ENCODE results near the gene CRAT. TPM values are rescaled to one million over a fixed set of nuclear protein-coding genes. Genes with fewer than 3 reads are reported as not detected.

CRAT gene
- 10 to 100 TPM; 10.9 to 11.3 TPM for total RNA-seq
- 10 to 100 TPM; 10.7 to 15.5 (median 11.9) TPM for polyA plus RNA-seq
- 6.0 to 25.6 (median 11.0) reads per million in 6 experiments for total RNA-seq

- H3K9me3 Mint-ChIP-seq: no peaks in the 10 kb centered on the region
- H3K27me3 Mint-ChIP-seq: no peaks in the 10 kb centered on the region
- peaks cover 14 to 43% (median 41%) of the 10 kb centered on the region in 4 donors for H3K4me1 Mint-ChIP-seq
- POLR2A ChIA-PET: interaction anchor here (1.0 to 2.2 kb wide), 6 partner anchors 14 to 83 kb away, joined by 3 to 8 read pairs (median 4); partner anchors contain the start of genes DOLPP1 and SH3GLB2
- peak within 1 kb of the TSS; percentile 86 to 97 (median 92) for H3K4me3 Mint-ChIP-seq
- ATAC-seq (peak; percentile 88), DNase-seq (peak; percentile 86 to 99 (median 92))
- H3K36me3 Mint-ChIP-seq: peaks cover 0 to 2% (median 0%) of the 10 kb centered on the region in 3 donors
- peak within 1 kb of the TSS; percentile 43 to 98 (median 94) for H3K27ac Mint-ChIP-seq
Measured at GRCh38 chr9:129110740-129111527, at the start of gene CRAT, which contains the start of gene PTPA. CRAT (minus strand) TSS chr9:129110793; CDS start chr9:129110509, 284 bp downstream. PTPA (plus strand) TSS chr9:129111415; CDS start chr9:129111601, 186 bp downstream.

GRCh38 chr9:129156163-129156562, 45.6 kb upstream of the CRAT start:
- Mint-ChIP-seq H3K27me3 (no peaks in the 10 kb centered on the region), H3K4me1 (peaks cover 0 to 5% (median 0%) of the 10 kb centered on the region in 4 donors), H3K4me3 (no peak overlapping the region), H3K9me3 (no peaks in the 10 kb centered on the region), H3K36me3 (peaks cover 0 to 5% (median 2%) of the 10 kb centered on the region in 3 donors), H3K27ac (no peak overlapping the region)
- DNase-seq (no peak), ATAC-seq (no peak)
- POLR2A ChIA-PET: no interaction called here

DNA sequence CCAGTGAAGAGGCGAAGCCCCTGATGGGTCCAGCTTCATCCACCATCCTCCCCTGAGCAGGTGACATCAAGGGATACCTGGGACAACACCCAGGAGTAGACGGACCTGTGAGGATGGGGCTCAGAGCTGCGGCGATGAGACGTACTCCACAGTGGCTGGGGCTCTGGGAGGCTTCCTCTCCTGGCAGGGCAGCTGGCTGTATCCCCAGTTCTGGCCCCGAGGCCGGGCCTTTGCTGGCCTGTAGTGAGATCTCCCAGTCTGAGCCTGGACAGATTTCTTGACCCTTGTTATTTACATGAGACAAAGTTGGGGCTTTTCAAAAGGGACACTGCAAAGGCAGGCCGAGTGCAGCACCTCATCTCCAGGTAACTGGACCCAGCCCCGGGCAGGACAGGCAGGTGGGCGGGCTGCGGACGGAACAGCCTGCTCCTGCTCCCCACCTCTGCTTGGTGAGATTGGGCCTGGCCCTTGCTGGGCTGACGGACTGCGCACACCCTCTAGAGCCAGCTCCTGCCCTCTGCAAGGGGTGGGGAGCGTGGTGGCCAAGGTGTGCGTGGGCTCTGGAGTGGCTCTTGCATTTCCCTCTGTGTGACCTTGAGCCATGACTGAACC, 44.4 kb upstream of the CRAT start:
- DNase-seq: no peak
- POLR2A ChIA-PET: no interaction called here
- Mint-ChIP-seq H3K27me3 (no peaks in the 10 kb centered on the region), H3K36me3 (peaks cover 0 to 8% (median 3%) of the 10 kb centered on the region in 3 donors), H3K4me3 (no peak overlapping the region), H3K9me3 (no peaks in the 10 kb centered on the region), H3K4me1 (peaks cover 0 to 5% (median 0%) of the 10 kb centered on the region in 4 donors), H3K27ac (no peak overlapping the region)
- ATAC-seq: no peak

DNA sequence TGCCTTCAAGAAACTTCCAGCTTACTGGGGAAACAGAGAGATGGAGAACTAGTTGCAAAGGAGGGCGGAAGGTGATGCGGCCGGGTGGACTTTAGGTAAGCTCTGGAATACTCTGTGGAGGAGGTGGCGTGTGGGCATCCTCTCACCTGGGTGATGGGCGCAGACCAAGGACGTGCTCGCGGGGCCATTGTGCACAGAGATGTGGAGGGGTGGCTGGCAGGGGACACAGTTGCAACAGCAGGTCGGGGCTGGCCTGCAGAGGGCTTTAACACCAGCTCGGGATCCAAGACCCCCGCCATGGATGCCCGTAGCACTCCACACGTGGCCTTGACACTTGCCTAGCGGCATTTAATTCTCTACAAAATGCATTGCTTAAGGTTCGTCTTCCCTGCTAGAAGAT, 40.9 kb upstream of the CRAT start:
- Mint-ChIP-seq H3K27me3 (no peaks in the 10 kb centered on the region), H3K4me1 (peaks cover 0 to 14% (median 4%) of the 10 kb centered on the region in 4 donors), H3K36me3 (peaks cover 0 to 20% (median 3%) of the 10 kb centered on the region in 3 donors), H3K4me3 (no peak overlapping the region), H3K9me3 (no peaks in the 10 kb centered on the region), H3K27ac (peak overlapping the region in 3 of 10 donors; percentile 50 to 81 (median 73))
- ATAC-seq: no peak
- POLR2A ChIA-PET: interaction anchor here (0.5 to 1.2 kb wide), 2 partner anchors 9 to 59 kb away, joined by 4 to 5 read pairs; no protein-coding TSS in a partner anchor
- no peak for DNase-seq

- no peak for ATAC-seq
- no peaks in the 10 kb centered on the region for H3K9me3 Mint-ChIP-seq
- H3K36me3 Mint-ChIP-seq: peaks cover 0 to 22% (median 3%) of the 10 kb centered on the region in 3 donors
- DNase-seq: no peak
- peaks cover 0 to 16% (median 5%) of the 10 kb centered on the region in 4 donors for H3K4me1 Mint-ChIP-seq
- no peak overlapping the region for H3K4me3 Mint-ChIP-seq
- no peaks in the 10 kb centered on the region for H3K27me3 Mint-ChIP-seq
- peak overlapping the region in 1 of 10 donors; percentile 69 for H3K27ac Mint-ChIP-seq
- POLR2A ChIA-PET: interaction anchor here (1.2 kb wide), 1 partner anchor 8 kb away, joined by 5 read pairs; no protein-coding TSS in a partner anchor
Measured at GRCh38 chr9:129150672-129151211, 40.1 kb upstream of the CRAT start.

DNA sequence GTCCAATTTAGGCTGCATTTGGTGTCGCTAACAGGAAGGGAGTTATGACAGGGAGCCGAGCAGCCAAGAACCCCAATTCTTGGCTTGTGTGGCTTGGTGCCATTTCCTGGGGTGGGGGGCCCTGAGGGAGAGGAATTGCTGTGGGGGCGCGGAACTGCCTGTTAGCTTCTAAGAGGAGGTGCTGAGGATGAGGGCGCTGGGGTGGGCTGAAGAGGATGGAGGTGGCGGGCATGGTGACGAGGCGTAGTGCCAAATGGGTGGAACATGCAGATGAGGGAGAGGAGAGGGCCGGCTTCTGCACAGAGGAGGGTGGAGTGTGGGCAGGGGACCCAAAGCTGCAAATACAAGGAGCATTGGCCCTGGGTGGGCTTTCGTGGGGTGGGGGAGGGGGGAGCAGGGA, 39.5 kb upstream of the CRAT start:
- Mint-ChIP-seq H3K4me1 (peaks cover 0 to 16% (median 5%) of the 10 kb centered on the region in 4 donors), H3K9me3 (no peaks in the 10 kb centered on the region), H3K27me3 (no peaks in the 10 kb centered on the region), H3K4me3 (no peak overlapping the region), H3K27ac (peak overlapping the region in 3 of 10 donors; percentile 47 to 69 (median 59)), H3K36me3 (peaks cover 0 to 22% (median 3%) of the 10 kb centered on the region in 3 donors)
- DNase-seq (no peak), ATAC-seq (no peak)
- POLR2A ChIA-PET: no interaction called here

DNA sequence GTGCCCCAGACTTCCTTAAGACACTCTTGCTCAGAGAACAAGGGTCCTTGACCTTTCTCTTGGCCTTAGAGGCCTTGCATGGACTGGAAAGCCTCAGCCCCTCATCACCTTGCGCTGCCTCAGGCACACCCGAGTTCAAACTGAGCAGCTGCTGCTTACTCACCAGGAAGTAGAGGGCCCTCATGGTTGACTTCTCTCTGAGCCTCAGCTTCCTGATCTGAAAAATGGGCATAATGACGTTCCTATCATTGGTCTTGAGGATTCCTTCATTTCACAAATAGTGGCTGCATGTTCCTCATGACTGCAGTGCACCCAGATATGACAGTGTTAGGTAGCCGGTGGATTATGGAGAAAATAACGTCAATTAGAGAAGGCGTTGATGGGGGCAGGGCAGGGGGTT, 38.8 kb upstream of the CRAT start:
- no peaks in the 10 kb centered on the region for H3K9me3 Mint-ChIP-seq
- peak overlapping the region in 2 of 10 donors; percentile 14 to 69 for H3K27ac Mint-ChIP-seq
- peaks cover 0 to 16% (median 5%) of the 10 kb centered on the region in 4 donors for H3K4me1 Mint-ChIP-seq
- no peaks in the 10 kb centered on the region for H3K27me3 Mint-ChIP-seq
- ATAC-seq: no peak
- H3K36me3 Mint-ChIP-seq: peaks cover 0 to 24% (median 3%) of the 10 kb centered on the region in 3 donors
- H3K4me3 Mint-ChIP-seq: no peak overlapping the region
- POLR2A ChIA-PET: interaction anchor here (1.3 kb wide), 1 partner anchor 9 kb away, joined by 3 read pairs; no protein-coding TSS in a partner anchor
- DNase-seq: no peak

DNA sequence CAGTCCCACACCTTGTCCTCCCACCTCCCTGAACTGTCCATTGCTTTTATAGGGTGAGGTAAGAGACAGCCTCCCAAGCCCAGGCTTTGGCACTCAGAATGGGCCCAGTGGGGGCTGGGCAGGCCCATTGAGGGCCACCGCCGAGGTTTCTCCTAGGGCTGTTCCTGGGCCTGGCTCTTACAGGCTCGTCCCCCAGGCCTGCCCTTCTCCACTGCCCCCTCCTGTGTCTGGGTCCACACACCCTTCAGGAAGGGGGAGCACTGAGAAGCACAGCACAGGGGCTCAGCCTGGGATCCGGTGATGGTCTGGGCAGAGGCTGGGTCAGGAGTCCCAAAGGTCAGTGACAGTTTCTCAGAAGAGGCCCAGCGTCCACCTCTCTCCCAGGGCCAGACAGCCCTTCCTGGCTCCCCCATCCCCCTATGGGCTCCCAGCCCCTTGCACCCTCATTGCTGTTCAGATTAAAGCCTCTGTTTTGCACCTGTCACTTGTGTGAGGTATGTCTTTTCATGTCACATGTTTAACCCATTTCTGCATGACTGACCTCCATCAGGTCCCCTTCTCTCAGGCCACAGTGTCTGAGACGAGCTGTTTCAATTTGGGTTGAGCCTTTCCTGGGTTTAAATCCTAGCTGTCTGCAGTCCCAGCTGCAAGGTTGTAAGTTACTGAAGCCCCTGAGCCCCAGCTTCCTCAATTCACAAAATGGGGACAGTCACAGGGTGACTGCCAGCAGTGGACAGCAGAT, 38.0 kb upstream of the CRAT start:
- Mint-ChIP-seq H3K9me3 (no peaks in the 10 kb centered on the region), H3K27me3 (no peaks in the 10 kb centered on the region), H3K4me1 (peaks cover 0 to 18% (median 7%) of the 10 kb centered on the region in 4 donors), H3K27ac (no peak overlapping the region), H3K4me3 (no peak overlapping the region), H3K36me3 (peaks cover 0 to 26% (median 3%) of the 10 kb centered on the region in 3 donors)
- no peak for ATAC-seq
- no peak for DNase-seq
- POLR2A ChIA-PET: interaction anchor here (1.3 kb wide), 1 partner anchor 8 kb away, joined by 3 read pairs; no protein-coding TSS in a partner anchor

DNA sequence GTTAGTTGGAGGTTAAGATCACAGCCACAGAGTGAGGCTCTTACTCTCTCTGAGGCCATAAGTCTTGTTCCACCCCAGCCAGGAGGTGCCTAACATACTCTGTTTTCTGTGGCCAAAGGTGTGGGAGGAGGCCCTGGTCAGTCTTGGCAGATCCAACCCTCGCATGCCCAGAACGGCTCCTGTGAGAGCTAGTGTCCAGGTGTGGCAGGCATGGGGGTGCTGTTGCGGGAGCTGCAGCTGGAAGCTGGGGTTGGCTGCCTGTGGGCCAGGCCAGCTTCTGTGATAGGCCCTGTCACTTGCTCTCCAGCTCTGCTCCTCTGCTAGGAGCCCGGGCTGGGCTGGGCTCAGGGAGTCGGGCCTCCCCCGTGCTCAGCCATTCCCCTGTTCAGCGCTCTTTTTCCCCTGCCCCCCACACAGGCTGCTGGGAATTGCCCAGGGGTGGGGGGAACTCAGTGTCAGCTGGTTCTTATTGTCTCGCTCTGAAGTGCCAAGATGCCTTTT, 35.9 kb upstream of the CRAT start:
- Mint-ChIP-seq H3K27ac (peak overlapping the region in 3 of 10 donors; percentile 37 to 71 (median 60)), H3K4me1 (peaks cover 11 to 27% (median 18%) of the 10 kb centered on the region in 4 donors)
- POLR2A ChIA-PET: interaction anchor here (0.6 kb wide), 1 partner anchor 408 kb away, joined by 3 read pairs; no protein-coding TSS in a partner anchor

GRCh38 chr9:129145841-129146292, 35.3 kb upstream of the CRAT start:
- Mint-ChIP-seq H3K27ac (peak overlapping the region in 1 of 10 donors; percentile 71), H3K9me3 (no peaks in the 10 kb centered on the region), H3K4me1 (peaks cover 17 to 34% (median 20%) of the 10 kb centered on the region in 4 donors), H3K4me3 (no peak overlapping the region), H3K36me3 (peaks cover 0 to 25% (median 4%) of the 10 kb centered on the region in 3 donors), H3K27me3 (no peaks in the 10 kb centered on the region)
- POLR2A ChIA-PET: interaction anchor here (0.6 to 0.7 kb wide), 2 partner anchors 635 to 707 kb away, joined by 3 to 4 read pairs; no protein-coding TSS in a partner anchor
- no peak for DNase-seq
- no peak for ATAC-seq

More for the DNA sequence above, 35.9 kb upstream of the CRAT start:
- ATAC-seq (no peak), DNase-seq (no peak)
- Mint-ChIP-seq H3K4me3 (no peak overlapping the region), H3K36me3 (peaks cover 0 to 31% (median 7%) of the 10 kb centered on the region in 3 donors), H3K27me3 (no peaks in the 10 kb centered on the region), H3K9me3 (no peaks in the 10 kb centered on the region)

GRCh38 chr9:129145316-129145715, 34.7 kb upstream of the CRAT start:
- Mint-ChIP-seq H3K36me3 (peaks cover 0 to 25% (median 4%) of the 10 kb centered on the region in 3 donors), H3K9me3 (no peaks in the 10 kb centered on the region), H3K27me3 (no peaks in the 10 kb centered on the region), H3K27ac (no peak overlapping the region), H3K4me1 (peaks cover 17 to 38% (median 23%) of the 10 kb centered on the region in 4 donors), H3K4me3 (no peak overlapping the region)
- ATAC-seq: no peak
- DNase-seq: no peak
- POLR2A ChIA-PET: interaction anchor here (0.6 to 1.0 kb wide), 4 partner anchors 169 to 708 kb away, joined by 3 to 4 read pairs (median 3); no protein-coding TSS in a partner anchor

Data from naive thymus-derived CD8-positive, alpha-beta T cell (primary cell).